Measurements from ENCODE around the gene F7. TPM values are rescaled to one million over a fixed set of nuclear protein-coding genes. Genes with fewer than 3 reads are reported as not detected.

Gene F7
- total and polyA plus RNA-seq, 2 experiments from 2014 or later: not detected

- Histone ChIP-seq H3K4me1 (ENCODE audit: insufficient read depth) (no peaks in the 10 kb centered on the region), H3K9ac (no peak overlapping the region), H2AFZ (no peak overlapping the region), H3K9me3 (ENCODE audit: low read depth) (no peaks in the 10 kb centered on the region), H3K27ac (no peak overlapping the region), H3K9me2 (ENCODE audit: insufficient read depth) (no peaks in the 10 kb centered on the region), H3K27me3 (replicated peaks; ENCODE audit: insufficient read depth) (no peaks in the 10 kb centered on the region), H3K4me2 (ENCODE audit: unreplicated experiment) (no peak overlapping the region), H4K20me1 (ENCODE audit: insufficient read depth) (no peaks in the 10 kb centered on the region), H3K79me2 (ENCODE audit: insufficient read depth) (no peaks in the 10 kb centered on the region), H3K36me3 (ENCODE audit: low read depth) (no peaks in the 10 kb centered on the region), H3F3A (ENCODE audit: insufficient read depth) (no peaks in the 10 kb centered on the region), H3K4me3 (no peak overlapping the region)
- WGBS, 2 experiments (ENCODE audit: low coverage in 1 of 2, low lambda C conversion rate in 2 of 2, missing lambda C conversion rate in 2 of 2): 67 to 70% methylated on average over 34 to 36 of the region's 39 CpGs
- TF ChIP-seq EZH2 (IDR thresholded peaks at IDR 0.05; ENCODE audit: insufficient read depth, poor library complexity, severe bottlenecking): no peak
- no peak for TF ChIP-seq EZH2phosphoT487 (IDR thresholded peaks at IDR 0.05; ENCODE audit: insufficient read depth, low read depth)
- in situ Hi-C loops (cut with MboI): no loop called here
- DNase-seq: no peak
Measured at GRCh38 chr13:113143466-113144254, 38.1 kb downstream of the F7 start.

DNA sequence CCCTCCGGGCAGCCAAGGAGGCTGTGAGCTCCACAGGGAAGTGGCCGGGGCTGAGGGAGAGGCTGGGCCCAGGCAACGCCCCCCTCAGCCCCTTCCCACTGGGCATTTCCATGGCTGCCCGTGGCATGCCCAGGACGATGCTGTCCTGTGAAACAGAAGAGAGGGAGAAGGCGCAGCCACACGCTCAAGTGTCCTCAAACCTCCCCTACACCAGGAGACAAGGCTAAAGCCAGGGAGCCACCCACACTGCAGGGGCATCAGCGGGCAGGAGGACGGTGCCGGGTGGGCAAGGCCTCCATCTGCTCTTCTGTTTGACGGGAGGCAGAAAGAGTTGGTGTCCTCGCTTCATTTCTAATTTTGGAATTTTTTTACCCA is 38.7 kb downstream of the F7 start:
- H3K4me1 ChIP-seq (ENCODE audit: insufficient read depth): no peaks in the 10 kb centered on the region
- H2AFZ ChIP-seq: no peak overlapping the region
- H3K27me3 ChIP-seq (replicated peaks; ENCODE audit: insufficient read depth): no peaks in the 10 kb centered on the region
- no peak overlapping the region for H3K9ac ChIP-seq
- WGBS, 2 experiments (ENCODE audit: low coverage in 1 of 2, low lambda C conversion rate in 2 of 2, missing lambda C conversion rate in 2 of 2): 80 to 82% methylated on average over 12 of the region's 12 CpGs
- DNase-seq: no peak
- no peaks in the 10 kb centered on the region for H3K79me2 ChIP-seq (ENCODE audit: insufficient read depth)
- H3K4me2 ChIP-seq (ENCODE audit: unreplicated experiment): no peak overlapping the region
- H3K27ac ChIP-seq: no peak overlapping the region
- H3K4me3 ChIP-seq: no peak overlapping the region
- TF ChIP-seq EZH2 (IDR thresholded peaks at IDR 0.05; ENCODE audit: insufficient read depth, poor library complexity, severe bottlenecking): no peak
- TF ChIP-seq EZH2phosphoT487 (IDR thresholded peaks at IDR 0.05; ENCODE audit: insufficient read depth, low read depth): no peak
- no peaks in the 10 kb centered on the region for H3K36me3 ChIP-seq (ENCODE audit: low read depth)
- H3F3A ChIP-seq (ENCODE audit: insufficient read depth): no peaks in the 10 kb centered on the region
- in situ Hi-C loops (cut with MboI): no loop called here
- H3K9me2 ChIP-seq (ENCODE audit: insufficient read depth): no peaks in the 10 kb centered on the region
- H4K20me1 ChIP-seq (ENCODE audit: insufficient read depth): no peaks in the 10 kb centered on the region
- no peaks in the 10 kb centered on the region for H3K9me3 ChIP-seq (ENCODE audit: low read depth)

- no peak overlapping the region for H3K4me2 ChIP-seq (ENCODE audit: unreplicated experiment)
- no peaks in the 10 kb centered on the region for H3K9me3 ChIP-seq (ENCODE audit: low read depth)
- no peaks in the 10 kb centered on the region for H3K9me2 ChIP-seq (ENCODE audit: insufficient read depth)
- no peak overlapping the region for H3K4me3 ChIP-seq
- no peaks in the 10 kb centered on the region for H3K4me1 ChIP-seq (ENCODE audit: insufficient read depth)
- no peaks in the 10 kb centered on the region for H3K36me3 ChIP-seq (ENCODE audit: low read depth)
- no peak for DNase-seq
- H3K27ac ChIP-seq: no peak overlapping the region
- H3F3A ChIP-seq (ENCODE audit: insufficient read depth): no peaks in the 10 kb centered on the region
- TF ChIP-seq EZH2phosphoT487 (IDR thresholded peaks at IDR 0.05; ENCODE audit: insufficient read depth, low read depth) (no peak), EZH2 (IDR thresholded peaks at IDR 0.05; ENCODE audit: insufficient read depth, poor library complexity, severe bottlenecking) (no peak)
- in situ Hi-C loops (cut with MboI): no loop called here
- no peak overlapping the region for H2AFZ ChIP-seq
- no peaks in the 10 kb centered on the region for H3K79me2 ChIP-seq (ENCODE audit: insufficient read depth)
- H4K20me1 ChIP-seq (ENCODE audit: insufficient read depth): no peaks in the 10 kb centered on the region
- H3K9ac ChIP-seq: no peak overlapping the region
- 78 to 80% methylated on average over 12 of the region's 12 CpGs for WGBS, 2 experiments (ENCODE audit: low coverage in 1 of 2, low lambda C conversion rate in 2 of 2, missing lambda C conversion rate in 2 of 2)
- no peaks in the 10 kb centered on the region for H3K27me3 ChIP-seq (replicated peaks; ENCODE audit: insufficient read depth)
Measured at GRCh38 chr13:113145496-113145895, 39.9 kb downstream of the F7 start.

- Histone ChIP-seq H2AFZ (no peak overlapping the region), H4K20me1 (ENCODE audit: insufficient read depth) (no peaks in the 10 kb centered on the region)
Measured at GRCh38 chr13:113145911-113146598, 40.5 kb downstream of the F7 start.

More at GRCh38 chr13:113145911-113146598, 40.5 kb downstream of the F7 start:
- DNase-seq: no peak
- no peaks in the 10 kb centered on the region for H3K4me1 ChIP-seq (ENCODE audit: insufficient read depth)
- H3K36me3 ChIP-seq (ENCODE audit: low read depth): no peaks in the 10 kb centered on the region
- H3K9me3 ChIP-seq (ENCODE audit: low read depth): no peaks in the 10 kb centered on the region
- in situ Hi-C loops (cut with MboI): no loop called here
- H3K27ac ChIP-seq: no peak overlapping the region
- H3F3A ChIP-seq (ENCODE audit: insufficient read depth): no peaks in the 10 kb centered on the region
- no peak for TF ChIP-seq EZH2phosphoT487 (IDR thresholded peaks at IDR 0.05; ENCODE audit: insufficient read depth, low read depth)
- no peak for TF ChIP-seq EZH2 (IDR thresholded peaks at IDR 0.05; ENCODE audit: insufficient read depth, poor library complexity, severe bottlenecking)
- H3K9me2 ChIP-seq (ENCODE audit: insufficient read depth): no peaks in the 10 kb centered on the region
- no peak overlapping the region for H3K4me3 ChIP-seq
- H3K9ac ChIP-seq: no peak overlapping the region
- WGBS, 2 experiments (ENCODE audit: low coverage in 1 of 2, low lambda C conversion rate in 2 of 2, missing lambda C conversion rate in 2 of 2): 67 to 82% methylated on average over 13 to 15 of the region's 15 CpGs
- H3K79me2 ChIP-seq (ENCODE audit: insufficient read depth): no peaks in the 10 kb centered on the region
- no peaks in the 10 kb centered on the region for H3K27me3 ChIP-seq (replicated peaks; ENCODE audit: insufficient read depth)
- H3K4me2 ChIP-seq (ENCODE audit: unreplicated experiment): no peak overlapping the region
